Fibroblast of mammary gland (primary cell): ENCODE data around the gene TGM3.

ENCODE experiments used
- DNase-seq: peaks from one replicate; pipeline ENCODE4 v3.0.0-alpha.2; 2010; ENCODE audit warnings: low read depth
- H3K4me3 ChIP-seq: 2 replicates; pipeline ENCODE4 v1.5.1; 2011; ENCODE audit warnings: low read depth, mild to moderate bottlenecking, low read length, moderate library complexity; ENCODE audit not compliant: control insufficient read depth
- TF ChIP-seq, protein P1 (sequence below): conservative IDR thresholded peaks from 2 replicates; pipeline ENCODE4 v1.5.1; 2011; ENCODE audit warnings: low read depth, low read length, inconsistent platforms; ENCODE audit not compliant: control insufficient read depth, insufficient read depth

TGM3 gene

DNA sequence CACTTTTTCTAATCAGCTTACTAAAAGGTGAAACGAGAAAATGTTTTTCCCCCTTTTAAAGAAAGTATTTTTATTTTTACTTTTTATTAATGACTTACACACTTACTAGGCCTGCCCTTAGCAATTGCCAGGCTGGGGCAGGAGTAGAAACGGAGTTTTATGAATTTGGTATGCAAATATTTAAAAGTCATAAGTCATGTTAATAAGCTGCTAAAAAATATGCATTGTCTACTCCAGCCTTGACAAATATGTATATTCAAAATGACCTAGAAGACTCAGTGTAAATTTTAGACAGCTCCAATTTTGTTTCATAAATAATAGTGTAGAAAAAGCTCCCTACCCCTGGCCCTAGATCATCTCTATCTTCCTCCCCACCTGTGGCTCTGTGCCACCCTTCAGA lies 67.4 kb downstream of the TGM3 start:
- H3K4me3 ChIP-seq: no peak overlapping the region
- no peak for DNase-seq
- TF ChIP-seq, protein P1, sequence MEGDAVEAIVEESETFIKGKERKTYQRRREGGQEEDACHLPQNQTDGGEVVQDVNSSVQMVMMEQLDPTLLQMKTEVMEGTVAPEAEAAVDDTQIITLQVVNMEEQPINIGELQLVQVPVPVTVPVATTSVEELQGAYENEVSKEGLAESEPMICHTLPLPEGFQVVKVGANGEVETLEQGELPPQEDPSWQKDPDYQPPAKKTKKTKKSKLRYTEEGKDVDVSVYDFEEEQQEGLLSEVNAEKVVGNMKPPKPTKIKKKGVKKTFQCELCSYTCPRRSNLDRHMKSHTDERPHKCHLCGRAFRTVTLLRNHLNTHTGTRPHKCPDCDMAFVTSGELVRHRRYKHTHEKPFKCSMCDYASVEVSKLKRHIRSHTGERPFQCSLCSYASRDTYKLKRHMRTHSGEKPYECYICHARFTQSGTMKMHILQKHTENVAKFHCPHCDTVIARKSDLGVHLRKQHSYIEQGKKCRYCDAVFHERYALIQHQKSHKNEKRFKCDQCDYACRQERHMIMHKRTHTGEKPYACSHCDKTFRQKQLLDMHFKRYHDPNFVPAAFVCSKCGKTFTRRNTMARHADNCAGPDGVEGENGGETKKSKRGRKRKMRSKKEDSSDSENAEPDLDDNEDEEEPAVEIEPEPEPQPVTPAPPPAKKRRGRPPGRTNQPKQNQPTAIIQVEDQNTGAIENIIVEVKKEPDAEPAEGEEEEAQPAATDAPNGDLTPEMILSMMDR: no peak

DNA sequence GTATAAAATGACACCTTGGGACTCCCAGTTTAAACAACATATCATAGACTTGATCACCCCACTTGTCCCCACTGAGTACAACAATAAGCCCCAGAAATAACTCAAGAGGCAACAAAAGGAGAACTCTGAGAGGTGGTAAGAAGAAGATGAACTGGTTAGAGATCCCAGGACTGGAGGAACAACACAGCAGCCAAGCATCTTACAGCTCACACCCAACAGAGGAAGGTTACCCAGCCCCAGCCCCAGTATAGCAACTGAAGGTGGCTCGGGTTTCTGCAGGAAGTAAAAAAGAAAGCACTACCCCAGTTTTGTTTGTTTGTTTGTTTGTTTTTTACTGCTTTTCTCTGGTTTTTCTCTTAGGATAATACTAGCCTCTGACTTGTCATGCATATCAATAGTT lies 67.8 kb downstream of the TGM3 start:
- TF ChIP-seq, protein P1: no peak
- DNase-seq: no peak
- H3K4me3 ChIP-seq: no peak overlapping the region

DNA sequence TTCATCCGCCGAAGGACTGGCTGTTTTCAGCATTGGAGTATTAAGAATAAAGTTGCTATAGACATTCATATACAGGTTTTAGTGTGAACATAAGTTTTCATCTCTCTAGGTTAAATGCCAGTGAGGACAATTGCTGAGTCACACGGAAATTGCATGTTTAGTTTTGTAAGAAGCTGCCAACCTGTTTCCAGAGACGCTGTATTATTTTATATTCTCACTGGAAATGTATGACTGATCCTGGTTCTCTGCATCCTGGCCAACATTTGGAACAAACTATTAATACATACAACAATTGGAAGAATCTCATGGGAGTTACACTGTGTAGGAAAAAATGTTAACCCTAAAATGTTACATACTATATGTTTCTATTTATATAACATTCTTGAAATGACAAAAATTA lies 68.2 kb downstream of the TGM3 start:
- TF ChIP-seq, protein P1: no peak
- peak; percentile 41 for DNase-seq

DNA sequence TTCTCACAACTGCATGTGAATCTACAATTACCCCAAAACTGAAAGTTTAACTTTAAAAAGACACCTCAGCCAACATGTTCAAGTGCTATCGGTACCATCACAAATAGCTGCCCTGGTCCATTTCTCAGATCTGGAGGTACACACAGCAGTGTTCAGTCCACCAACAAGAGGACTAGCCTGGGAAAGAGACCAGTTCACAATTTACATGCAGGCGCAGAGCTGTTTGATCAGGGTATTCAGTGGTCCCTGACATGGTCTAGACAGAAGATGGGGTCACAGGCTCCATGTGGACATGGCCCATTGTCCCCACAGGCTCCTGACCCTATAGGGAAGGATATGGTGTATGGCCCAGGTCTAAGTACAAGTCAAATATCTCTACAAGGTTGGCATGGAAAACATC lies 69.3 kb downstream of the TGM3 start:
- H3K4me3 ChIP-seq: no peak overlapping the region
- TF ChIP-seq, protein P1: no peak
- DNase-seq: no peak

More for the DNA sequence above, 68.2 kb downstream of the TGM3 start:
- no peak overlapping the region for H3K4me3 ChIP-seq

DNA sequence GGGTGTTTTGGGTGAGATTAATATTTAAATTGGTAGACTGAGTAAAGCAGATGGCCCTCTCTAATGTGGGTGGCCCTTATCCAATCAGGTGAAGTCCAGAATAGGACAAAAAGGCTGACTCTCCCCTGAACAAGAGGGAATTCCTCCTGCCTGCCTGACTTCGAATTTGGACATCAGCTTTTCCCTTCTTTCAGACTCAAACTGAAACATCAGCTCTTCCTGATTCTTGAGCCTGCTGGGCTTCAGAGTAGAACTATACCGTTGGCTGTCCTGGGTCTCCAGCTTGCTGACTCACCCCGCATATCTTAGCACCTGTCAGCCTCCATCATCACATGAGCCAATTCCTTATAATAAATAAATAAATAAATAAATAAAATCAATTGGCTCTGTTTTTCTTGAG lies 69.9 kb downstream of the TGM3 start:
- TF ChIP-seq, protein P1: no peak
- no peak overlapping the region for H3K4me3 ChIP-seq
- no peak for DNase-seq

DNA sequence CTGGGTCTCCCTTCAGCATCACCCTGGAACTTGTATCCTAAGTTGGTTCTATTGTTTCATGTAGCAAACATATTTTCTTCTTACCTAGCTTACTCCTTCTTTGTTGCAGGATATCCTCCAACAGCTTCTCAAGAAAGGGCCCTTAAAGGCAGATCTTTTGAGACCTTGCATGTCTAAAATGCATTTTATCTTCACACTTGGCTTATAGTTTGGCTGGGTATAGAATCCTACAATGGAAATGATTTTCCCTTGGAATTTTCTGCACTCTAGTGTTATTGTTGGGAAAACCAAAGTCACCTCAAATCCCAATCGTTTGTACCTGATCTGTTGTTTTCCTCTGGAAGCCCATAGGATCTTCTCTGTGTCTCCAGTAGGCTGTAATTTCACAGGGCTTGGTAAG lies 72.8 kb downstream of the TGM3 start:
- TF ChIP-seq, protein P1: no peak
- no peak for DNase-seq
- no peak overlapping the region for H3K4me3 ChIP-seq

DNA sequence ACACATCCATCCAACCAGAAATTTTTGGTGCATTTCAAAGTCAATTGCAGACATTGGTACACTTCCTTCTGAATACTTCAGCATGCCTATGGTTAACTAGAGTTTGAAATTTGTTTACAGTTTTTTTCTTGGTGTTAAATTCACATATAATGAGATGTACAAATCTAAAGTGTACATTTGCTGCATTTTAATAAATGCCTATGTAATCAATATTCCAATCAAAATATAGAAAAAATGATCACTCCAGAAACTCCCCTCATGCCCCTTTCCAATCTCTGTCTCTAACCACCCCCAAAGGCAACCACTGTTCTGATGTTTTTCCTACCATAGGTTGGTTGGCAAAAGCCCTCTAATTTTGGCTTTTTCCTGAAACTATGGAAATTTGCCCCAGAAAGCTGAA lies 77.3 kb downstream of the TGM3 start:
- H3K4me3 ChIP-seq: no peak overlapping the region
- TF ChIP-seq, protein P1: no peak
- DNase-seq: no peak
